HepG2 (cell line): ENCODE data around the gene SETD5. TPM values are rescaled to one million over a fixed set of nuclear protein-coding genes. Genes with fewer than 3 reads are reported as not detected.
A peak's percentile ranks its signal among the peaks of the same experiment; 100 is the strongest.

Source experiments
- ATAC-seq: fragments of 200-7000 bp; cut with Tn5 transposase; 3 replicates; pipeline ENCODE4 v1.9.1; 2020; ENCODE audit warnings: mild to moderate bottlenecking, moderate library complexity
- Bru-seq: library from RNA; stranded (reverse); fragments of 400-500 nt; gene quantifications from one replicate; lab custom pipeline; 2021; lab: Mats Ljungman, UMichigan
- BruChase-seq, 2 experiments: library from RNA; stranded (reverse); fragments of 400-500 nt; gene quantifications; one replicate each; lab custom pipeline; 2021; lab: Mats Ljungman, UMichigan
- BruUV-seq: library from RNA; stranded (reverse); fragments of 400-500 nt; replicated peaks from 2 replicates; lab custom pipeline; 2021; lab: Mats Ljungman, UMichigan
- CTCF ChIA-PET: fragments of 300-600 bp; formaldehyde crosslinking; extraction: SDS; loops from one replicate; lab custom pipeline; 2021; ENCODE audit warnings: low total read pairs, inconsistent platforms, low intra/inter-chr PET ratio; lab: Yijun Ruan, JAX
- POLR2A ChIA-PET: fragments of 350-600 bp; sonication (Branson Sonifier 250); formaldehyde crosslinking; loops from one replicate; lab custom pipeline; 2020; ENCODE audit warnings: antibody characterized with exemption, inconsistent platforms; lab: Yijun Ruan, JAX
- DNase-seq: peaks from one replicate; pipeline ENCODE4 v3.0.0-alpha.2; 2015; ENCODE audit warnings: low spot score
- FAIRE-seq: peaks from 3 replicates; lab custom pipeline; 2011; peaks lifted over from hg19 to GRCh38; lab: Jason Lieb, UNC
- H2AFZ ChIP-seq: one replicate; pipeline ENCODE4 v1.6.1; 2011; ENCODE audit warnings: low read length, inconsistent platforms
- H3K27ac ChIP-seq: fragments of 300-600 bp; 3 replicates; pipeline ENCODE4 v1.8.0; 2011; ENCODE audit warnings: mixed run types, mild to moderate bottlenecking, mixed read lengths, low read length, inconsistent platforms; ENCODE audit not compliant: insufficient read depth; ENCODE audit errors: extremely low read length
- H3K27me3 ChIP-seq, 2 experiments: fragments of 200-600 bp in 1 of 2; 2 replicates in 1 of 2; 3 replicates in 1 of 2; pipeline versions ENCODE4 v1.6.0 to v1.8.0; 2011; ENCODE audit warnings: low read length in 2 of 2, mild to moderate bottlenecking in 2 of 2, moderate library complexity in 2 of 2, inconsistent platforms in 1 of 2; ENCODE audit not compliant: insufficient read depth in 2 of 2, control insufficient read depth in 1 of 2
- H3K36me3 ChIP-seq, 2 experiments: fragments of 200-600 bp in 1 of 2; replicated peaks in 1 of 2; 2 replicates in 1 of 2; 3 replicates in 1 of 2; pipeline versions ENCODE4 v1.5.1 to v1.8.0; 2011; ENCODE audit warnings: low read length in 2 of 2, inconsistent platforms in 1 of 2; ENCODE audit not compliant: insufficient read depth in 2 of 2, control insufficient read depth in 1 of 2
- H3K4me1 ChIP-seq: 2 replicates; pipeline ENCODE4 v1.5.1; 2012; ENCODE audit warnings: low read length, inconsistent platforms; ENCODE audit not compliant: insufficient read depth
- H3K4me2 ChIP-seq: 2 replicates; pipeline ENCODE4 v1.6.0; 2011; ENCODE audit warnings: low read depth, low read length, inconsistent platforms
- H3K4me3 ChIP-seq, 3 experiments: fragments of 200-600 bp in 1 of 3; sonication (generic), shearing (Covaris generic) in 1 of 3; replicated peaks in 1 of 3; 2 replicates each; pipeline ENCODE4 v1.5.1; 2011 to 2016; ENCODE audit warnings: low read length in 3 of 3, inconsistent platforms in 2 of 3, low read depth in 2 of 3, mild to moderate bottlenecking in 2 of 3, control low read depth in 1 of 3, mixed read lengths in 1 of 3; ENCODE audit not compliant: insufficient read depth in 1 of 3
- H3K79me2 ChIP-seq: one replicate; pipeline ENCODE4 v1.6.1; 2011; ENCODE audit warnings: low read length, inconsistent platforms; ENCODE audit not compliant: insufficient read depth
- H3K9ac ChIP-seq: 2 replicates; pipeline ENCODE4 v1.6.0; 2011; ENCODE audit warnings: mild to moderate bottlenecking, low read depth, low read length, inconsistent platforms; ENCODE audit not compliant: insufficient read depth
- H3K9me3 ChIP-seq: 2 replicates; pipeline ENCODE4 v1.5.1; 2012; ENCODE audit warnings: mild to moderate bottlenecking, low read length
- H4K20me1 ChIP-seq: 2 replicates; pipeline ENCODE4 v1.6.0; 2011; ENCODE audit warnings: inconsistent platforms, mild to moderate bottlenecking, low read length, moderate library complexity; ENCODE audit not compliant: insufficient read depth
- GABPA ChIP-seq, 2 experiments: IDR thresholded peaks; 2 replicates each; pipeline ENCODE4 v1.6.1; 2011 to 2016; ENCODE audit warnings: low read depth in 2 of 2, low read length in 1 of 2, missing biosample characterization in 1 of 2, missing genetic modification characterization in 1 of 2
- HDAC6 ChIP-seq: fragments of 200-600 bp; sonication (generic); IDR thresholded peaks from 2 replicates; pipeline ENCODE4 v1.7.0; 2017; ENCODE audit warnings: mild to moderate bottlenecking, antibody characterized with exemption, low read length, low read depth
- KLF11 ChIP-seq: IDR thresholded peaks from 2 replicates; pipeline ENCODE4 v1.6.1; 2016; ENCODE audit warnings: missing compliant biosample characterization
- RBM22 ChIP-seq: fragments of 200-400 bp; formaldehyde crosslinking; optimal IDR thresholded peaks from 2 replicates; pipeline ENCODE3; 2017; ENCODE audit warnings: mild to moderate bottlenecking, low read length, moderate library complexity
- RBM39 ChIP-seq: fragments of 200-400 bp; formaldehyde crosslinking; IDR thresholded peaks from one replicate; pipeline ENCODE4 v1.6.1; 2018; ENCODE audit warnings: antibody characterized with exemption, mild to moderate bottlenecking, low read depth, low read length; ENCODE audit not compliant: poor library complexity, severe bottlenecking
- SAP130 ChIP-seq: IDR thresholded peaks from 2 replicates; pipeline ENCODE4 v1.6.1; 2016; ENCODE audit warnings: low read depth
- TAF1 ChIP-seq: sonication (generic); formaldehyde crosslinking; IDR thresholded peaks from 2 replicates; pipeline ENCODE4 v1.4.0; 2020; ENCODE audit warnings: missing genetic modification reagents
- ZBTB7A ChIP-seq: sonication (generic); formaldehyde crosslinking; IDR thresholded peaks from 2 replicates; pipeline ENCODE4 v1.8.0; 2022; ENCODE audit warnings: mild to moderate bottlenecking, missing genetic modification reagents
- ZNF256 ChIP-seq: sonication (generic); formaldehyde crosslinking; conservative IDR thresholded peaks from 2 replicates; pipeline ENCODE4 v1.4.0; 2020; ENCODE audit warnings: missing genetic modification reagents
- ZNF337 ChIP-seq: sonication (generic); formaldehyde crosslinking; IDR thresholded peaks from 2 replicates; pipeline ENCODE4 v1.5.1; 2020; ENCODE audit warnings: missing genetic modification reagents, low read depth, mild to moderate bottlenecking, borderline replicate concordance
- WGBS: methylation state at CpG from one replicate; pipeline ENCODE4 v1.1.6; 2017; ENCODE audit warnings: low lambda C conversion rate; 5-methylcytosine and 5-hydroxymethylcytosine counted together
- in situ Hi-C: cut with HindIII; loops from 2 replicates; pipeline ENCODE4 v1.10.0; 2017; ENCODE audit warnings: low pct_unique_long_range_greater_than_20kb; ENCODE audit not compliant: extremely low pct_ligation_motif_present
- intact Hi-C: fragments of 100-400 bp; cut with micrococcal nuclease; formaldehyde crosslinking; loops from one replicate; pipeline ENCODE4 v1.10.0; 2022; ENCODE audit not compliant: unreplicated experiment
- long read RNA-seq, 2 experiments: library from RNA in 1 of 2; library from polyadenylated mRNA in 1 of 2; stranded (forward) in 1 of 2; unstranded in 1 of 2; transcript quantifications; one replicate each; pipeline ENCODE4 v2.0.0, GENCODE V29; 2019 to 2022
- polyA minus RNA-seq, 3 experiments: library from RNA; depleted of rRNA, polyadenylated mRNA; stranded (reverse); fragments of >200 nt; gene quantifications; 2 replicates each; pipeline ENCODE4 v1.2.3, GENCODE V29; 2011; ENCODE audit warnings: low replicate concordance in 1 of 3
- polyA plus RNA-seq, 8 experiments: library from polyadenylated mRNA; depleted of rRNA in 3 of 8; stranded (reverse) in 7 of 8; unstranded in 1 of 8; fragments of >200 nt; fragmentation: Illumina TruSeq in 4 of 8; extraction: Trizol in 4 of 8; gene quantifications; 2 replicates each; pipeline versions ENCODE4 v1.2.1 to v1.2.3, GENCODE V29; 2011 to 2016; ENCODE audit warnings: low read depth in 4 of 8, missing spikeins in 1 of 8, mixed read lengths in 1 of 8; ENCODE audit not compliant: insufficient read depth in 1 of 8
- total RNA-seq, 5 experiments: library from RNA; depleted of rRNA; stranded (reverse); fragments of >200 nt; fragmentation: Illumina TruSeq; extraction: Trizol; gene quantifications; 2 replicates each; pipeline ENCODE4 v1.2.3, GENCODE V29; 2016; ENCODE audit warnings: low read depth in 1 of 5
- TF ChIP-seq, protein P1 (sequence below): sonication (generic); formaldehyde crosslinking; IDR thresholded peaks from 2 replicates; pipeline ENCODE4 v1.4.0; 2020; ENCODE audit warnings: missing genetic modification reagents, mild to moderate bottlenecking, borderline replicate concordance
- TF ChIP-seq, protein P2 (sequence below): IDR thresholded peaks from 2 replicates; pipeline ENCODE4 v1.6.1; 2016; ENCODE audit warnings: missing genetic modification reagents, missing compliant biosample characterization

SETD5 gene, protein sequence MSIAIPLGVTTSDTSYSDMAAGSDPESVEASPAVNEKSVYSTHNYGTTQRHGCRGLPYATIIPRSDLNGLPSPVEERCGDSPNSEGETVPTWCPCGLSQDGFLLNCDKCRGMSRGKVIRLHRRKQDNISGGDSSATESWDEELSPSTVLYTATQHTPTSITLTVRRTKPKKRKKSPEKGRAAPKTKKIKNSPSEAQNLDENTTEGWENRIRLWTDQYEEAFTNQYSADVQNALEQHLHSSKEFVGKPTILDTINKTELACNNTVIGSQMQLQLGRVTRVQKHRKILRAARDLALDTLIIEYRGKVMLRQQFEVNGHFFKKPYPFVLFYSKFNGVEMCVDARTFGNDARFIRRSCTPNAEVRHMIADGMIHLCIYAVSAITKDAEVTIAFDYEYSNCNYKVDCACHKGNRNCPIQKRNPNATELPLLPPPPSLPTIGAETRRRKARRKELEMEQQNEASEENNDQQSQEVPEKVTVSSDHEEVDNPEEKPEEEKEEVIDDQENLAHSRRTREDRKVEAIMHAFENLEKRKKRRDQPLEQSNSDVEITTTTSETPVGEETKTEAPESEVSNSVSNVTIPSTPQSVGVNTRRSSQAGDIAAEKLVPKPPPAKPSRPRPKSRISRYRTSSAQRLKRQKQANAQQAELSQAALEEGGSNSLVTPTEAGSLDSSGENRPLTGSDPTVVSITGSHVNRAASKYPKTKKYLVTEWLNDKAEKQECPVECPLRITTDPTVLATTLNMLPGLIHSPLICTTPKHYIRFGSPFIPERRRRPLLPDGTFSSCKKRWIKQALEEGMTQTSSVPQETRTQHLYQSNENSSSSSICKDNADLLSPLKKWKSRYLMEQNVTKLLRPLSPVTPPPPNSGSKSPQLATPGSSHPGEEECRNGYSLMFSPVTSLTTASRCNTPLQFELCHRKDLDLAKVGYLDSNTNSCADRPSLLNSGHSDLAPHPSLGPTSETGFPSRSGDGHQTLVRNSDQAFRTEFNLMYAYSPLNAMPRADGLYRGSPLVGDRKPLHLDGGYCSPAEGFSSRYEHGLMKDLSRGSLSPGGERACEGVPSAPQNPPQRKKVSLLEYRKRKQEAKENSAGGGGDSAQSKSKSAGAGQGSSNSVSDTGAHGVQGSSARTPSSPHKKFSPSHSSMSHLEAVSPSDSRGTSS (N-terminal part only)
- total RNA-seq (2016; rRNA removed; fragmentation: Illumina TruSeq; extraction: Trizol) (40.6 and 46.8 TPM in 2 replicates), polyA plus RNA-seq (2011; rRNA removed) (79.8 and 95.8 TPM in 2 replicates), polyA minus RNA-seq (2011; rRNA and poly(A)+ RNA removed; ENCODE audit: low replicate concordance) (83.8 and 106 TPM in 2 replicates), Bru-seq, nascent RNA (percentile 96 among the genes with signal in this experiment), BruChase-seq, experiment 1, labeled RNA remaining after a 6-hour chase (percentile 94 among the genes with signal in this experiment), BruChase-seq, experiment 2, labeled RNA remaining after a 2-hour chase (percentile 95 among the genes with signal in this experiment)
- total RNA-seq (2016; cell fraction: cytosol; rRNA removed; fragmentation: Illumina TruSeq; extraction: Trizol; ENCODE audit: low read depth) = 26.3 and 27.9 TPM in 2 replicates
- 35.8 and 43.9 TPM in 2 replicates for total RNA-seq (2016; cell fraction: insoluble cytoplasmic fraction; rRNA removed; fragmentation: Illumina TruSeq; extraction: Trizol)
- total RNA-seq (2016; cell fraction: membrane; rRNA removed; fragmentation: Illumina TruSeq; extraction: Trizol) = 26.2 and 27.3 TPM in 2 replicates
- total RNA-seq (2016; cell fraction: nucleus; rRNA removed; fragmentation: Illumina TruSeq; extraction: Trizol) = 98.3 and 114 TPM in 2 replicates
- polyA plus RNA-seq (2011; cell fraction: cytosol; rRNA removed) = 26.9 and 32.4 TPM in 2 replicates
- polyA plus RNA-seq (2011; cell fraction: nucleus; rRNA removed) = 146 and 182 TPM in 2 replicates
- 71.2 and 71.4 TPM in 2 replicates for polyA plus RNA-seq (2012)
- polyA plus RNA-seq (2016; cell fraction: cytosol; fragmentation: Illumina TruSeq; extraction: Trizol; ENCODE audit: low read depth) = 1.9 and 2.5 TPM in 2 replicates
- polyA plus RNA-seq (2016; cell fraction: insoluble cytoplasmic fraction; fragmentation: Illumina TruSeq; extraction: Trizol; ENCODE audit: low read depth) = 30.4 and 34.5 TPM in 2 replicates
- polyA plus RNA-seq (2016; cell fraction: membrane; fragmentation: Illumina TruSeq; extraction: Trizol; ENCODE audit: low read depth) = 7.4 and 7.5 TPM in 2 replicates
- polyA plus RNA-seq (2016; cell fraction: nucleus; fragmentation: Illumina TruSeq; extraction: Trizol; ENCODE audit: insufficient read depth, low read depth) = 137 and 159 TPM in 2 replicates
- 48.4 and 58.5 TPM in 2 replicates for polyA minus RNA-seq (2011; cell fraction: cytosol; rRNA and poly(A)+ RNA removed)
- 243 and 288 TPM in 2 replicates for polyA minus RNA-seq (2011; cell fraction: nucleus; rRNA and poly(A)+ RNA removed)
- long read RNA-seq, experiment 1, partial matches to known transcripts = 7 of 14 reads
- long read RNA-seq, experiment 1, other reads (novel, unspliced or antisense) = 6 of 14 reads
- long read RNA-seq, experiment 2, full-length matches to known transcripts = 1 of 41 reads
- long read RNA-seq, experiment 2, partial matches to known transcripts = 38 of 41 reads
- long read RNA-seq, experiment 2, other reads (novel, unspliced or antisense) = 2 of 41 reads

DNA sequence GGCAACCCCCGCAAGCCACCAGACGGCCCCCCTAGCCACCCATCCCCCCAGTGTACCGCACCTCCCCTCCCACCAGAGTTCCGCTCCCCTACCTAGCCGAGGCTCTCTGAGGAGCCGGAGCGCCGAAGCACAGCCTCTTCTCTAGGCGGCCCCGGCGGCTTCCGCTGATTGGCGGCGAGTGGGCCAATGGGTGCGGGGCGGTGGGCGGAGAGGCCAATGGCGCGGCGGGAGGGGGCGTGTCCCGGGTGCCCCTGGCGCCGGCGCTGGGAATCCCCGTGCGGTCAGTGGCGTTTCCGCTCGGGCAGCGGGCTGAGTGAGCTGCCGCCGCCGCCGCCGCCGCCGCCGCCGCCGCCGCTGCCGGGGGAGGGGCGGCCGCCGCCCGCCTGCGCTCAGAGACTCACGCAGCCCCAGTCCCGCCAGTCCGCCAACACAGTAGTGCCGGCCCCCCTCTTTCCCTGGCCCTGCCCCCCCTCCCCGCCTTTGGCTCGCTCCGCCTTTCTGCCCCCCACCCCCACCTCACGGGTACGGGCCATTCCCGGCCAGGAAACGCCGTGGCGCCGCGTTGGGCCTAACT, at the start of gene SETD5:
TSS of gene SETD5 (plus strand) at position 284 of the 574 bp plus-strand sequence. CDS start 31,324 bp downstream, outside the sequence.
- H4K20me1 ChIP-seq = peaks cover 73% of the 10 kb centered on the region
- CTCF ChIA-PET = no interaction called here
- TF ChIP-seq RBM22 (no peak), RBM39 (peak; percentile 56), TAF1 (peak; percentile 74), HDAC6 (no peak), KLF11 (CRISPR knock-in tag) (0 out of 2 replicates have a peak, but pooled peaks have one; percentile 4), ZBTB7A (CRISPR knock-in tag) (no peak), SAP130 (CRISPR knock-in tag) (no peak; the same call in none of the 2 replicates), ZNF337 (CRISPR knock-in tag) (no peak), ZNF256 (no peak), GABPA (IDR thresholded peaks at IDR 0.05; ENCODE audit: low read depth, low read length) (peak; percentile 68), GABPA (CRISPR knock-in tag; IDR thresholded peaks at IDR 0.05; ENCODE audit: low read depth) (no peak)
- TF ChIP-seq, protein P1, sequence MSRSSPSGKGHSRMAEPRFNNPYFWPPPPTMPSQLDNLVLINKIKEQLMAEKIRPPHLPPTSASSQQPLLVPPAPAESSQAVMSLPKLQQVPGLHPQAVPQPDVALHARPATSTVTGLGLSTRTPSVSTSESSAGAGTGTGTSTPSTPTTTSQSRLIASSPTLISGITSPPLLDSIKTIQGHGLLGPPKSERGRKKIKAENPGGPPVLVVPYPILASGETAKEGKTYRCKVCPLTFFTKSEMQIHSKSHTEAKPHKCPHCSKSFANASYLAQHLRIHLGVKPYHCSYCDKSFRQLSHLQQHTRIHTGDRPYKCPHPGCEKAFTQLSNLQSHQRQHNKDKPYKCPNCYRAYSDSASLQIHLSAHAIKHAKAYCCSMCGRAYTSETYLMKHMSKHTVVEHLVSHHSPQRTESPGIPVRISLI (CRISPR knock-in tag) = no peak
- TF ChIP-seq, protein P2, sequence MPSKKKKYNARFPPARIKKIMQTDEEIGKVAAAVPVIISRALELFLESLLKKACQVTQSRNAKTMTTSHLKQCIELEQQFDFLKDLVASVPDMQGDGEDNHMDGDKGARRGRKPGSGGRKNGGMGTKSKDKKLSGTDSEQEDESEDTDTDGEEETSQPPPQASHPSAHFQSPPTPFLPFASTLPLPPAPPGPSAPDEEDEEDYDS (CRISPR knock-in tag) = peak; percentile 92

More for the DNA sequence above, at the start of gene SETD5:
- Histone ChIP-seq H3K4me1 (peaks cover 60% of the 10 kb centered on the region), H3K27ac (peak within 1 kb of the TSS; percentile 99), H3K9me3 (no peaks in the 10 kb centered on the region), H3K79me2 (peaks cover 87% of the 10 kb centered on the region), H3K4me3 (peak within 1 kb of the TSS; percentile 95 to 100 (median 96)), H3K27me3 (no peaks in the 10 kb centered on the region; a peak in 1 of 5 replicates), H3K36me3 (peaks cover 2 to 30% of the 10 kb centered on the region in 2 experiments; a peak in 4 of 5 replicates), H3K4me2 (peak within 1 kb of the TSS; percentile 98), H2AFZ (no peak within 1 kb of the TSS), H3K9ac (peak within 1 kb of the TSS; percentile 100)
- intact Hi-C loops = loop anchor here (1.0 kb wide), 2 partner anchors 25 to 34 kb away; partner anchors contain the start of gene THUMPD3
- ATAC-seq = peak; percentile 77
- POLR2A ChIA-PET = interaction anchor here (0.8 to 5.8 kb wide), 13 partner anchors 8 to 432 kb away, joined by 4 to 112 read pairs (median 8); partner anchors contain the start of gene THUMPD3
- peak; percentile 89 for DNase-seq
- no peak for FAIRE-seq
- in situ Hi-C loops = no loop called here
- BruUV-seq = no TSS peak
- under 1% methylated on average over 15 of the region's 63 CpGs for WGBS
